Peyer's patch (tissue), 4 donors: ENCODE results near the gene FIZ1.

Source experiments
- CTCF ChIP-seq, 6 experiments: fragments of 450-650 bp in 4 of 6; fragments of 200-600 bp in 2 of 6; sonication (generic) in 1 of 6; IDR thresholded peaks; one replicate each; pipeline ENCODE4 v1.5.1; 2017 to 2019; ENCODE audit warnings: antibody characterized with exemption in 6 of 6, mild to moderate bottlenecking in 3 of 6, moderate library complexity in 1 of 6
- POLR2A ChIP-seq, 2 donors: fragments of 450-650 bp; IDR thresholded peaks; one replicate each; pipeline ENCODE4 v1.5.1; 2017; ENCODE audit warnings: antibody characterized with exemption in 2 of 2, mild to moderate bottlenecking in 2 of 2, moderate library complexity in 2 of 2

GRCh38 chr19:55598034-55598433 lies 1.3 kb downstream of the FIZ1 start:
- TF ChIP-seq CTCF (IDR thresholded peaks at IDR 0.05) (no peak), POLR2A (IDR thresholded peaks at IDR 0.05) (no peak)
